HG03097 (cell line): ENCODE measurements around the gene RNASE2.
A peak's percentile ranks its signal among the peaks of the same experiment; 100 is the strongest.
"Not testable (repeated sequence)": the region's sequence is repeated elsewhere in the genome, so short reads cannot be mapped to it uniquely, and the experiment has no call there.

ENCODE experiments used
- ATAC-seq: cut with Tn5 transposase; IDR thresholded peaks from one replicate; pipeline ENCODE4 v1.9.1; 2021; ENCODE audit not compliant: unreplicated experiment, low FRiP score

The RNASE2 gene

GRCh38 chr14:20954736-20955537, at the start of gene RNASE2:
TSS of gene RNASE2 (plus strand) at chr14:20955487. CDS start at chr14:20955772, 285 bp downstream.
- not testable (repeated sequence) for ATAC-seq

GRCh38 chr14:20905676-20906075, 49.6 kb upstream of the RNASE2 start:
- ATAC-seq, result no peak

DNA sequence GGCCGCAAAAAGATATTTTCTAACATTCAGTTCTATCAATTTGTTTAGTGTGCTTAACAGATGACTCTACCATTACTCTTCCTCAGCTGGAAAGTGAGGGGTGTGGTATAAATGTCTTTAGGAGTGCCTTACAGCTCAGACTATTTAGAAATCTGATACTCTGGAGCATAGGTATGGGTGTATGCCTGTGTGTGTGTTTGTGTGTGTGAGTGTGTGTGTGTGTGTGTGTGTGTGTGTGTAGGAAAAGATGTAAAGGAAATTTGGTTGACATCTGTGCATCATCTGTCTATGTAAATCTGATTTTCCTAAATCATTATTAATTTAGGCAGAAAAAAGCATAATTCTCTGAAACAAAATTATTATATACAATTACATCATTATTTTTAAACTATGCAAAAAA, 48.1 kb upstream of the RNASE2 start:
- no peak for ATAC-seq

DNA sequence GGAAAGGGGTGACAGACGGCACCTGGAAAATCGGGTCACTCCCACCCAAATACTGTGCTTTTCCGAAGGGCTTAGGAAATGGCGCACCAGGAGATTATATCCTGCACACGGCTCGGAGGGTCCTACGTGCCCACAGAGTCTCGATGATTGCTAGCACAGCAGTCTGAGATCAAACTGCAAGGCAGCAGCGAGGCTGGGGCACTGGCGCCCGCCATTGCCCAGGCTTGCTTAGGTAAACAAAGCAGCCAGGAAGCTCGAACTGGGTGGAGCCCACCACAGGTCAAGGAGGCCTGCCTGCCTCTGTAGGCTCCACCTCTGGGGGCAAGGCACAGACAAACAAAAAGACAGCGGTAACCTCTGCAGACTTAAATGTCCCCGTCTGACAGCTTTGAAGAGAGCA, 44.5 kb upstream of the RNASE2 start:
- not testable (repeated sequence) for ATAC-seq

- not testable (repeated sequence) for ATAC-seq
Observed at GRCh38 chr14:20919038-20919756, 36.1 kb upstream of the RNASE2 start.

- ATAC-seq, result not testable (repeated sequence)
Observed at GRCh38 chr14:20923766-20924297, 31.5 kb upstream of the RNASE2 start.

DNA sequence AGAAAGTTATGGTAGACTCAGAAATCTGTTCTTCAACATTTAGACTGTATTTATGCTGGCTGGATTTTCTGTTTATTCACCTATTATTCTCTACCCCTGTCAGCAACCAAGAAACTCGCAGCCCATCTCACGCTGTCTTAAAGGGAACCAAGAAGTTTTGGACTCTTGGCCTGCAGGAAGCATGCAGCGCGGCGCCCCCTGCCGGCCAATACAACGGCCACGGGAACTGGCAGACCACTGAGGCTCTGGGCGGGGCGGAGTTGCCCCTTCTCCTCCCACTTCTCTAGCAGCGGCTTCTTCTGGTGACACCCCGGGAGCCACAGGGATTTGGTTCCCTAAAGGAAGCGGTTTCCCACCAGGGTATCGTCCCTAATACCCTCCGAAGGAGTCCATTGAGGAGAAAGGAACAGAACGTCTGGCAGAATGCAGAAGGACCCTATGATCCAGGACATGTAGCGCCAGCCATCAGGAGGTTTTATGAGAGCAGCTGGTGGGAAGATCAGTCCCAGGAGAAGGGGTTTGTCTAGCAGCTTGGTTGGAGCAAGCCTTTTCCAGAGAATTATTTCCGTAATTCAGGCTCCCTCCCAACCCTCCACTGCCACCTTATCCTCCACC, 21.0 kb upstream of the RNASE2 start:
- no peak for ATAC-seq

DNA sequence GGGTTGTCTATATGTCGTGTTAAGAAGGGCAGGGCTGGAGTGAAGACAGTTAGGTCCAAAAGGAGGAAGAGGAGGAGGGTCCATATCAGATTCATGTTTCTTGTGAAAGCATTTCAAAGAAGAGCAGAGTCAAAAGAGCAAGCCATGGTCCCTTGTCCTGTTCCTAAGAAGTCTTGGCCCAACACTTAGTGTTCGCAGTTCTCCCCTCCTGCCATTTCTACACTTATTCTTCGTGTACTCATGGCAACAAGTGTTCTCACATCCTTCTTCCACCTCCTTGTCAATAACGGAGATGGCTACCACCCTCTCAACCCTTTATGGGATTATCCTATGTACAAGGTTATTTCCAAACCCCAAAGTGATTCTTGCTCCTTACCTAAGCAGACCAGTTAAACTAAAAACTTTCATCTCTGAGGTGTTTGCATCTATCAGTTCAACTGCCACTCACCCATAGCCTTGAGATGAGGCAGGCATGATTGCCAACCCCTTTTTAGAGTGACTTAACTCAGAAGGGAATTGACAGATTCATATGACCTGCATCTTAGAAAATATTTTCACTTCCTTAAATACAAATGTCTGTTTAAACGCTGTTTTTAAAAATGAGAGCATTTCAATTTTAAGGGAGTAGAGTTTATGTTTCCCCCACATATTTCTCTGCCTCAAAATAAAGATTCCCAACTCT, 19.8 kb upstream of the RNASE2 start:
- no peak for ATAC-seq

- not testable (repeated sequence) for ATAC-seq
Observed at GRCh38 chr14:20945146-20945545, 10.1 kb upstream of the RNASE2 start.

DNA sequence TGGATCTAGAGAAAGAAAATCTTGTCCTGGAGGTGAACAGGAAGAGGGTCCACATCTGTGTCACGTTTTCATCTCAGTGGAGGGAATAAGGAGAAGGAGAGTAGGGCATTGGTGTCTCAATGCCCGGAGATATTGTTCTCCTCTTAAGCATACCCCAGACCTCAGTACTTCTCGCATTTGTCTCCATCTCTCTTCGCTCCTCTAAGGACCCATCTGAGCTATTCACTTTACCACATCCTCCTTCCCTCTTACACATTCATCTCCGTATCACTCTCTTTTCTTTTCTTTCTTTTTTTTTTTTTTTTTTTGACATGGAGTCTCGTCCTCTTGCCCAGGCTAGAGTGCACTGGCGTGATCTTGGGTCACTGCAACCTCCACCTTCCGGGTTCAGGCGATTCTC, 8.6 kb upstream of the RNASE2 start:
- not testable (repeated sequence) for ATAC-seq

GRCh38 chr14:20955538-20955873, 219 bp downstream of the RNASE2 start:
- ATAC-seq, result not testable (repeated sequence)

GRCh38 chr14:20956376-20956976, 1.2 kb downstream of the RNASE2 start:
- ATAC-seq, result no peak

GRCh38 chr14:20958946-20959345, 3.7 kb downstream of the RNASE2 start:
- not testable (repeated sequence) for ATAC-seq

GRCh38 chr14:20969336-20969735, 14.0 kb downstream of the RNASE2 start:
- no peak for ATAC-seq

- ATAC-seq, result no peak
Observed at GRCh38 chr14:20970647-20970982, 15.3 kb downstream of the RNASE2 start.

- ATAC-seq, result peak; percentile 90
Observed at GRCh38 chr14:20970983-20971704, 15.9 kb downstream of the RNASE2 start.

- ATAC-seq, result no peak
Observed at GRCh38 chr14:20971705-20972021, 16.4 kb downstream of the RNASE2 start.

- no peak for ATAC-seq
Observed at GRCh38 chr14:20973501-20973900, 18.2 kb downstream of the RNASE2 start.

DNA sequence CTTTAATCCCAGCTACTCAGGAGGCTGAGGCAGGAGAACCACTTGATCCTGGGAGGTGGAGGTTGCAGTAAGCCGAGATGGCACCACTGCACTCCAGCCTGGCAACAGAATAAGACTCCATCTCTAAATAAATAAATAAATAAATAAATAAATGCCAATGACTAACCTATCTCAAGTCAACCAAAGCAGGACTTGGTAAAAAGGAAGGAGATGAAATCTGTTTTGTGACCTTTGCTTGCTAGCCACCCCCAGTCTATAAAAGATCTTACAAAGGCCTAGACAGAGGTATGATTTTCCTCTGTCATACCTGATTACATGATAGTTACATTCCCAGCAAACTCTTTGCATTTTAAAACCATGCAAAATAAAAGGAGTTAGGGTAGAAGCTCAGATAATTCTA, 21.0 kb downstream of the RNASE2 start:
- ATAC-seq, result no peak

DNA sequence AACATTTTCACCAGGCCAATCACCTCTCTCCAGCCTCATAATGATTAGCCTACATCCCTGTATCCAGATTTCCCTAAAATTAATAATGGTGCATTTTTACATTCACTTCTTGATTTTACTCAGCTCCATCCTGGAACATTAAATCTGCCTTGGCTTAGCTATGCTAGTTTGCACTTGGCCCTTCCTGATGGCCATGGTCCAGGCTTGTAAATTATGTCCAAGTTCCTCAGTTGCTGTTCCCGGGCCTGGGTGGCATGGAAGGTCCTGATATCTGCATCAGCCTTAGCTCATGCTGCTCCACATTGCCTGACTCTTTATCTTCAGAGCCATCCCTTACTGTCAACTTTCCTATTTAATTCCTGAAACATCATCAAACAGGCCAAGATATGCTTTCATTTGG, 23.4 kb downstream of the RNASE2 start:
- no peak for ATAC-seq
